ENCODE measurements around the gene ATAD3C. TPM values are rescaled to one million over a fixed set of nuclear protein-coding genes. Genes with fewer than 3 reads are reported as not detected.
"Not testable (repeated sequence)": the region's sequence is repeated elsewhere in the genome, so short reads cannot be mapped to it uniquely, and the experiment has no call there.

ATAD3C gene
- total RNA-seq, 1 donor from 2014 or later, result 0.16 TPM

DNA sequence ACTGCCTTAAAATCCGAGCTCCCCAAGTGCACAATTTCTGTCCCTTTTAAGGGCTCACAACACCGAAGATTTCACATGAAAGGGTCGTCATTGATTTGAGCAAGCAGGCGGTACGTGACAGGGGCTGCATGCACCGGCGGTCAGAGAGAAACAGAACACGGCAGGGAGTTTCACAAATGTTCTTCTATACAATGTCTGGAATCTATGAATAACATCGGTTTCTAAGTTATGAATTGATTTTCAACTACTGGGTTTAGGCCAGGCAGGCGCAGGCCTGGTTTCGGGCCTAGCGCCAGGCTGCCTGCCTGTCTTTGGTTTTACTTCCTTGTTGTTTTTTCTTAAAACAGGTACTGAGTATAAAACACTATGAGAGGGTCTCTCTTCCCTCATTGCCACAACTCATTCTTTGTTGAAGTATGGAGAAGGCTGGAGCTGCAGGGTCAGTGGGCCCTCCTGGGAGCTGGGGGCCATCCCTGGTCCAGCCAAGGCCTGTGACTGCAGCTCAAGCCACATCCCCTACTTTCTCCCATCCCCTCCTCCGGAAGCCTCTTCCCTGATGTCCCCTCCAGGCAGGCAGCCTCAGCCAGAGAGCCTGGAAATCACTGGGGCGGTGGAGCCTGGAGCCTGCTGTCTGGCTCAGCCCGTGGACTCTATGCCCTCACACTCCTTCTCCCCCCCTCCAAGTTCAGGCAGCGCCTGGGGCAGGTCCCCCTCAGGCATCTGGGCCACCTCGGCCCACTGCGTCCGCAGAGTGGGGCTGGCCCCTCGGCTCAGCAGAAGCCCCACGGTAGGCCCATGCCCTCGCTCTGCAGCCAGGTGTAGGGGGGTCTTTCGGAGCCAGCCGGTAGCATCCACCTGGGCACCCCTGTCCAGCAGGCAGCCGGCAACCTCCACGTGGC is 30.8 kb upstream of the ATAD3C start:
- intact Hi-C loops (cut with micrococcal nuclease), result no loop called here

DNA sequence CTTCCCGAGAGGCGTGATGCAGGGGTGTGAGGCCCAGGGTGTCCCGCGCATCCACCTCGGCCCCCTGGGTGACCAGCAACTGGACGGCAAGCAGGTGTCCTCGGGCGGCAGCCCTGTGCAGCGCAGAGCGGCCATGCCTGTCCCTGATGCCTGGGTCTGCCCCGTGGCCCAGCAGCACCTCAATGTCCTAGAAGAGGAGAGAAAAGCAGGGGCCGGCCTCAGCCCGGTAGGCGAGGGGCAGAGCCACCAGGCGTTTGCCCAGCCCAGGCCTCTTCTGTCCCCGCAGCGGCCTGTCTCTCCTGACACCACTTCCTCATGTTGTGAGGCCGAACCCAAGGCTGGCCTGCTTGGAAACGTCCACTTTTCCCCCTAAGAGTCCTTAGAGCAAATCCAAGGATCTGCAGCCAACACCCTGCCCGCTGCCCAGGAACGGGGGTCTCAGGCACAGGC is 30.1 kb upstream of the ATAD3C start:
- intact Hi-C loops (cut with micrococcal nuclease), result no loop called here

DNA sequence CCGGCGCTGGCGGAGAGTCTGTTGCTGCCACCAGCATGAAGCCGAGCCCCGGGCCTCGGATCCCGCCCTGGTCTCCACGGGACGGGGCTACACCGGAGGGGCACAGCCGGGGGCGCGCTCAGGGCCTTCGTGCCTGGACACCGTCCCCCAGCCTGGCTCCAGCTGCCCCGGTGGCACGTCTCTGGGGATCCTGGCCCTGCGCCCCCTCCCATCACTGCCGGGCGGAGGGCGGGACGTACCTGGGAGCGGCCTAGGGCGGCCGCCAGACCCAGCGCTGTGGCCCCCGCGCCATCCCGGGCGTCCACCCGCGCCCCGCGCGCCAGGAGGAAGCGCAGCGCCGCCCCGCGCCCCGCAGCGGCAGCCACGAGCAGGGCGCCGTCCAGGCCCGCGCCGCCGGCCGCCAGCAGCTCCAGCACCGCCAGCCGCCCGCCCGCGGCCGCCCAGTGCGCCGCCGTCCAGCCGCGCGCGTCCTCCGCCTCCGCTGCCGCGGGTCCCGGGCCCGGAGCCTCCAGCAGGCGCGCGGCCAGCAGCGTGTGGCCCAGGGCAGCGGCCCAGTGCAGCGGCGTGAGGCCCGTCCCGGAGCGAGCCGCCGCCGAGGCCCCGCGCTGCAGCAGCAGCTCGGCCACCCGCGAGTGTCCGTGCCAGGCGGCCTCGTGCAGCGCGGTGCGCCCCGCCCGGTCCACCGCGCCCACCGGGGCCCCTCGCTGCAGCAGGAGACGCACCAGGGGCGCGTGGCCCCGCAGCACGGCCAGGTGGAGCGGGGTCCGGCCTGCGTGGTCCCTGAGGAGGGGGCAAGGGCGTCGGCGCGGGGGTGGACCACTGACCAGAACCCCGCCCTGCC is 29.5 kb upstream of the ATAD3C start:
- intact Hi-C loops (cut with micrococcal nuclease), result no loop called here

DNA sequence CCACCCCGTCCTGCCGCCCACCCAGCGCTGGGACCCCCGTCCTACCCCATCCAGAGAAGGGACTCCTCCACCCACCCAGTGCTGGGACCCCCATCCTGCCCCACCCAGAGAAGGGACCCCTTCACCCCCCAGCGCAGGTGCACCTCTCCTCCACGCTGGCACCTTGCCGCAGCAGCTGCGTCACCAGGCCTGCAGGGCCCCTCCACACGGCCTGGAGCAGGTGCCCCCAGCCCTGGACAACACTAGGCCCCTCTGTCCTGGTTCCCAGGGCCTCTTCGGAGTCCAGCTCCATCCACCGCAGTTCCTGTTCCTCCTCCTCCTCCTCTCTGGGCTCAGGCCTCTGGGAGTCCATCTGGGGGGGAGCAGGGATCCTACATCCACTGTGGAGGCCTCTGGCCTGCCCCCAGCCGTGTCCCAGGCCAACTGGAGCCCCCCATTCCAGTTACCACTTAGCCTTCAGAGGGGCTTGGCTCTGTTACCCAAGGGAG is 28.8 kb upstream of the ATAD3C start:
- intact Hi-C loops (cut with micrococcal nuclease), result no loop called here

- intact Hi-C loops (cut with micrococcal nuclease), result no loop called here
Observed at GRCh38 chr1:1421147-1421906, 28.2 kb upstream of the ATAD3C start, which contains the start of gene ANKRD65. ANKRD65 (minus strand) TSS chr1:1421276; CDS start chr1:1421005, 271 bp downstream.

DNA sequence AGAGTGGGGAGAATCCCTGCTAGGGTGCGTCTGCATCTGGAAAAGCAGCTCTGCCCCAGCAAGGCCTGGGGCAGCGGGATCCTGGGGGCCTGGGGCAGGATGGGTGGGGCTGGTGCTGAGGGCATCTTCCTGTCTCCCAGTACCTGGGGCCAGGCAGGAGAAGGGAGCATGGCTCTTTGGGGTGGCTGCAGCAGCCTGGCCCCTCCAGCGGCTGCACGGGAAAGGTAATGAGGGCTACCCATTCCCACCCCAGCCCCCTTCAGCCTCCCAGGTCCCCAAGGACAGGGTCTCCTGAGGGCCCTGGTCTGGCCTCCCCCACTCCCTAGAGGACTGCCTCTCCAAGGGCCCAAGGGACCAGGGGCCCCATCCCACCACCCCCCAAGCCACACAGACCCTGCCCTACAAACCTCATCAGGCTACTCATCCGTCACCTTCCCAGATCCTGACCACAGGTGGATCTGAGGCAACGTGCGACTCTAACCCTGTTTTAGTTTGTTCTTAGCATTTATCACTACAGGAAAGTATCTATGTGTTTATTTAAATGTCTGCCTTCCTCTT is 27.5 kb upstream of the ATAD3C start:
- intact Hi-C loops (cut with micrococcal nuclease), result no loop called here

- intact Hi-C loops (cut with micrococcal nuclease), result no loop called here
Observed at GRCh38 chr1:1422465-1423244, 26.8 kb upstream of the ATAD3C start.

- intact Hi-C loops (cut with micrococcal nuclease), result no loop called here
Observed at GRCh38 chr1:1423245-1423597, 26.3 kb upstream of the ATAD3C start.

DNA sequence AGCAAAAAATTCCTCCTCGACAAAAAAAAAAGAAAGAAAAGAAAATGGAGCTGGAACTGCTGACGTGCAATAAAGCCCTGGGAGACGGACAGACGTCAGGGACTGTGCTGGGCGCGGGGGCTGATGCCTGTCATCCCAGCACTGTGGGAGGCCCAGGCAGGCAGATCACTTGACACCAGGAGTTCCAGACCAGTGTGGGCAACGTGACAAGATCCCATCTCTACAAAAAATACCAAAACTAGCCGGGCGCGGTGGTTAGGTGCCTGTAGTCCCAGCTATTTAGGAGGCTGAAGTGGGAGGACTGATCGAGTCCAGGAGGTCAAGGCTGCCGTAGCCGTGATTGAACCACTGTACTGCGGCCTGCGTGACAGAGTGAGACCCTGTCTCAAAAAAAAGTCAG is 24.8 kb upstream of the ATAD3C start:
- intact Hi-C loops (cut with micrococcal nuclease), result no loop called here

DNA sequence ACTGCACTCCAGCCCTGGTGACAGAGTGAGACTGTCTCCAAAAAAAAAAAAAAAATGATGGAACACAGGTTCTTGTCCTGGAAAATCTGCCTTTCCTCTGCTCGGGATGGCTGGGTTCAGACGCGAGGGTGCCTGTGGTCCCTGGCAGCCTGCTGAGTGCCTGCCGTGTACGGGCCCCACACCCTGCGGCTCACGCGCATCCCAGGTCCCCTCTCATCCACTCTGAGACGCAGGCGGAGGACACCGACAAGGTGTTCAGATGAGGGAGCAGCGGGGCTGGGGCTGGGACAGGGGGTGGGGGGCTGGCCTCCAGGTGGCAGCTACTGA is 24.1 kb upstream of the ATAD3C start:
- intact Hi-C loops (cut with micrococcal nuclease), result no loop called here

DNA sequence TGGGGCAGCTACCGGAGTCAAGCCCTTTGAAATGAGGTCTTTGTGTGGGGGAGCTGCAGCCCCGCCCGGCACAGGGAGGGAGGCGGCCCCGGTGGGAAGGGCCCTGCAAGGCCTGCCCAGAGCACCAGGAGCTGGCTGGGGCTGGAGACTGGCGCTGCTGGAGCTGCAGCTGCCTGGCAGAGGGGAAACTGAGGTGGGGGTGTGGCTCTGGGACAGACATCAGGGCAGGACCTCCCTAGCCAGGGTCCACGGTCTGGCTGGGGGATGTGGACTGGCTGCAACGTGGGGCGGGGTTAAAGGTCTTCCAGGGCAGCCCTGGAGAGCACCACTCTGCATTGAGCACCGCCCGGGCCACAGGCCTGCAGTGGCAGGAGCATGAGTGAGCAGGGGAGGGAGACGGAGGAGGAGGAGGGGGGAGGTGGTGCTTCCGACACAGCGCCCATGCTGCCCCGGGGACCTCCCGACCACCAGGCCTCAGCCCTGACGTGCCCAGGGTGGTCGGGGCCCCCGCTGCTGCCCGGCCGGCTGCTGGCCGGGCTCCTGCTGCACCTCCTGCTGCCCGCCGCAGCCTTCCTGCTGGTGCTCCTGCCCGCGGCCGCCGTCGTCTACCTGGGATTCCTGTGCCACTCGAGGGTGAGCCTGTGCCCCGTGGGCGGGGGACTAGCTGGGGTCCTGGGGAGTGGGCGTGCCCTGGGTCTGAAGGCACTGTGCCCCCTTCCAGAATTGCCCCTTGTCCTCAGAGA is 23.6 kb upstream of the ATAD3C start:
- intact Hi-C loops (cut with micrococcal nuclease), result no loop called here

- intact Hi-C loops (cut with micrococcal nuclease), result no loop called here
Observed at GRCh38 chr1:1426496-1427105, 22.9 kb upstream of the ATAD3C start.

DNA sequence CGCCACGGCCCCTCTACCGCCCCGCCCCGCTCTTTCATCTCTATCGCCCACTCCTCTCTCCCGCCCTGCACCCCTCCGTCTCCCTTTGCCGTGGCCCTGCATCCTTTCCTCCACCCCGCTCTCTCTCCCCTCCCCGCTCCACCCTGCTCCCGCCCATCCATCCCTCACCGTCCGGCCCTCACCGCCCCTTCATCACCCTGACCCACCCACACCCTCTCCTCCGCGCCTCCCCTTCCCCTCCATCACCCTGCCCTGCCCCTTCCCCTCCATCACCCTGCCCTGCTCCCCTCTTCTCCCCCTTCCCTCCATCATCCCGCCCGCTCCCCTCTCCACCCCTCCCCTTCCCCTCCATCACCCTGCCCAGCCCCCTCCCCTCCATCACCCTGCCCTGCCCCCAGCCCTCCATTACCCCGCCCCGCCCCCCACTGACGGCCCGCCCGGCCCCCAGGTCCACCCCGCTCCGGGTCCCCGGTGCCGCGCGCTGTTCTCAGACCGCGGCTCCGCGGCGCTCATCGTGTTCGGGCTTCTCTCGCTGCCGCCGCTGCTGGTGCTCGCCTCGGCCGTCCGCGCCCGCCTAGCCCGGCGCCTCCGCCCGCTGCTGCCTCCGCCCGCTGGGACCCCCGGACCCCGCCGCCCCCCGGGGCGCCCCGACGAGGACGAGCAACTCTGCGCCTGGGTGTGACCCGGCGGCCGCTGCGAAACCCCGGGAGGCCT is 22.2 kb upstream of the ATAD3C start:
- intact Hi-C loops (cut with micrococcal nuclease), result no loop called here

DNA sequence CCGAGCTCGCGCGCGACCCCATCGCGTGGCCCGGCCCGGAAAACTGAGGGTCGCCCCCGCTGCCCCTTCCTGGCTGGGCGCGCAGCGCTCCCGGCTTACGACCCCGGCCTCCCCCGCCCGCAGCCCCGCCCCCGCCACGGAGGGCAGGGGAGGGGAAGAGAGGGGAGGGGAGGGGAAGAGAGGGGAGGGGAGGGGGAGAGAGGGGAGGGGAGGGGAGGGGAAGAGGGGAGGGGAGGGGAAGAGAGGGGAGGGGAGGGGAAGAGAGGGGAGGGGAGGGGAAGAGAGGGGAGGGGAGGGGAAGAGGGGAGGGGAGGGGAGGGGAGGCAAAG is 21.7 kb upstream of the ATAD3C start:
- intact Hi-C loops (cut with micrococcal nuclease), result no loop called here

- intact Hi-C loops (cut with micrococcal nuclease), result no loop called here
Observed at GRCh38 chr1:1428174-1428573, 21.3 kb upstream of the ATAD3C start.

DNA sequence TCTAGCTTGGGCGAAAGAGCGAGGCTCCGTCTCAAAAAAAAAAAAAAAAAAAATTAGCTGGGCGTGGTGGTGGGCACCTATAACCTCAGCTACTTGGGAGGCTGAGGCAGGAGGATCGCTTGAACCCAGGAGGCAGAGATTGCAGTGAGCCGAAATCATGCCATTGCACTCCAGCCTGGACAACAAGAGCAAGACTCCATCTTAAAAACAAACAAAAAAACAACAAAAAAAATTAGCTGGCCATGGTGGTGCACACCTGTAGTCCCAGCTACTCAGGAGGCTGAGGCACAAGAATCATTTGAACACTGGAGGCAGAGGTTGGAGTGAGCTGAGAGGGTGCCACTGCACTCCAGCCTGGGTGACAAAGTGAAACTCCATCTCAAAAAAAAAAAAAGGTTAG is 20.5 kb upstream of the ATAD3C start:
- intact Hi-C loops (cut with micrococcal nuclease), result not testable (repeated sequence)

DNA sequence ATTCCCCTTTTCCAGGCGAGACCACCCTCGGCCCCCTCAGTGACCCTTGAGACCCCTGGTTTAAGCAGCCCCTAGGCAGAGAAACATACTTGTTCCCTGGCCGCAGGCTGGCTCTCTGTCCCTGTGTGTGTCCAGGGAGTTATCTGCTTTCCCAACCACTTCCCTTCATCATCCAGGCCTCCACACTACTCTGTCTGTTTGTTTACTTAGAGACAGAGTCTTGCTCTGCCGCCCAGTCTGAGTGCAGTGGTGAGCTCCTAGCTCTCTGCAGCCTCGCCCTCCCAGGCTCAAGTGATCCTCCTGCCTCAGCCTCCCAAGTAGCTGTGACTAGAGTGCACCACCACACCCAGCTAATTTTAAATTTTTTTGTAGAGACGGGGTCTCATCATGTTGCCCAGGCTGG is 19.8 kb upstream of the ATAD3C start:
- intact Hi-C loops (cut with micrococcal nuclease), result no loop called here

GRCh38 chr1:1430114-1430982 is 19.1 kb upstream of the ATAD3C start:
- intact Hi-C loops (cut with micrococcal nuclease), result no loop called here
